ENCODE measurements around the gene SLC26A11.
"Not testable (repeated sequence)": the region's sequence is repeated elsewhere in the genome, so short reads cannot be mapped to it uniquely, and the experiment has no call there.

The SLC26A11 gene

DNA sequence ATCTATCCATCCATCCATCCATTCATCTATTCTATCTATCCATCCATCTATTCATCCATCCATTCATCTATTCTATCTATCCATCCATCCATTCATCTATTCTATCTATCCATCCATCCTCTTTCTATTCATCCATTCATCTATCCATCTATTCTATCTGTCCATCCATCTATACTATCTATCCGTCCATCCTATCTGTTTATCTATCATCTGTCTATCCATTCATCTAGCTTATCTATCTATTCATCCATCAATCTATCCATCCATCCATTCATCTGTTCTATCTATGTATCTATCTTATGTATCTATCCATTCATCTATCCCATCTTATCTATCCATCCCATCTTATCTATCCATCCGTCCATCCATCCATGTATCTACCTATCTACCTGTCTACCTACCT lies 49.2 kb downstream of the SLC26A11 start:
- CTCF ChIA-PET = interaction anchor here (0.5 kb wide), 1 partner anchor 490 kb away, joined by 4 read pairs; no protein-coding TSS in a partner anchor
- no peak for TF ChIP-seq CTCF (conservative IDR thresholded peaks at IDR 0.05; ENCODE audit: low read depth)
- POLR2A ChIA-PET (ENCODE audit: low non-redundant PET) = no interaction called here

GRCh38 chr17:80270104-80270503 lies 49.9 kb downstream of the SLC26A11 start:
- peak overlapping the region; percentile 23; the same call in 1 of the 2 replicates for H3K27ac ChIP-seq
- CTCF ChIA-PET = interaction anchor here (0.5 kb wide), 1 partner anchor 489 kb away, joined by 4 read pairs; no protein-coding TSS in a partner anchor
- DNase-seq (ENCODE audit: low spot score) = no peak
- POLR2A ChIA-PET (ENCODE audit: low non-redundant PET) = no interaction called here
- TF ChIP-seq CTCF (conservative IDR thresholded peaks at IDR 0.05; ENCODE audit: low read depth) = no peak

More for the DNA sequence above, 49.2 kb downstream of the SLC26A11 start:
- no peak overlapping the region for H3K27ac ChIP-seq
- DNase-seq (ENCODE audit: low spot score) = no peak

- POLR2A ChIA-PET (ENCODE audit: low non-redundant PET) = no interaction called here
- peak overlapping the region; percentile 23 for H3K27ac ChIP-seq
- CTCF ChIA-PET = no interaction called here
- peak; percentile 81 for DNase-seq (ENCODE audit: low spot score)
- no peak for TF ChIP-seq CTCF (conservative IDR thresholded peaks at IDR 0.05; ENCODE audit: low read depth)
These were observed 50.6 kb downstream of the SLC26A11 start for GRCh38 chr17:80270836-80271235.

DNA sequence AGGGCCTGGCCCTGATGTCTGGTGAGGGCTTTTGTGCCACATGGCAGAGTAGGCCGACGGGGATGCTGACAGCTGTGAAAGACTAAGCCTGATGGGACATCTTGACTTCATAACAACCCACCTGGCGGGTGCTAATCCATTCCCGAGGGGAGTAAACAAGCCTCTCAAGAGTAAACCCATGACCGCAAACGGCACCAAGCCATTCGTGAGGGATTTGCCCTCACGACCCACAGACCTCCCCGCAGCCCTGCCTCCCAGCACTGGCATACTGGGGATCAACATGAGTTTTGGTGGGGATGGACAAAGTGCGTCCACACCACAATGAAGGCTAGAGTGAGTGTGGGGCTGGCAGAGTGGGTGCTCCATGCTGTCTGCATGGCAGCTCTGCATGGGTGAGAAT lies 52.1 kb downstream of the SLC26A11 start:
- peak overlapping the region; percentile 23 for H3K27ac ChIP-seq
- no peak for TF ChIP-seq CTCF (conservative IDR thresholded peaks at IDR 0.05; ENCODE audit: low read depth)
- DNase-seq (ENCODE audit: low spot score) = no peak
- POLR2A ChIA-PET (ENCODE audit: low non-redundant PET) = no interaction called here
- CTCF ChIA-PET = interaction anchor here (0.6 kb wide), 1 partner anchor 416 kb away, joined by 3 read pairs; no protein-coding TSS in a partner anchor

- ChIA-PET POLR2A (ENCODE audit: low non-redundant PET) (no interaction called here), CTCF (no interaction called here)
- peak overlapping the region; percentile 31 for H3K27ac ChIP-seq
These were observed 54.1 kb downstream of the SLC26A11 start for GRCh38 chr17:80274331-80274730.

DNA sequence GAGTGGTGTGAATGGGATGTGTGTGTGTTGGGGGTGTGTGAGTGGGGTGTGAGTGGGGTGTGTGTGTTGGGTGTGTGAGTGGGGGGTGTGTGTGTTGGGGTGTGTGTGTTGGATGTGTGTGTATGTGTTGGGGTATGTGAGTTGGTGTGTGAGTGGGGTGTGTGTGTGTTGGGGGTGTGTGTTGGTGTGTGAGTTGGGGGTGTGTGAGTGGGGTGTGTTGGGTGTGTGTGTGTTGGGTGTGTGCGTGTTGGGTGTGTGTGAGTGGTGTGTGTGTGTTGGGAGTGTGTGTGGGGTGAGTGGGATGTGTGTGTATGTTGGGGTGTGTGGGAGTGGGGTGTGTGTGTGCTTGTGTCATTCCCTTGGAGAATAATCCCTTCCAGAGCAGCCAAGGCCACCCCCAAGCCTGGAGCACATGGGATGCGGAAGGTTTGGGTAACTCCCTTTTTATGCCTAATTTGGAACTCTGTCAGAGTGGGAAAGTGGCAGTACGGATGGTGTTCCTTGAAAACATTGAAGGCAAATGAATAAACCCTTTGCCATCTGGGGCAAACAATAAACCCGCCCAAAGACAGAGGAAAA lies 54.7 kb downstream of the SLC26A11 start:
- DNase-seq (ENCODE audit: low spot score) = no peak
- POLR2A ChIA-PET (ENCODE audit: low non-redundant PET) = no interaction called here

More at GRCh38 chr17:80274331-80274730, 54.1 kb downstream of the SLC26A11 start:
- DNase-seq (ENCODE audit: low spot score) = no peak
- TF ChIP-seq CTCF (conservative IDR thresholded peaks at IDR 0.05; ENCODE audit: low read depth) = no peak

DNA sequence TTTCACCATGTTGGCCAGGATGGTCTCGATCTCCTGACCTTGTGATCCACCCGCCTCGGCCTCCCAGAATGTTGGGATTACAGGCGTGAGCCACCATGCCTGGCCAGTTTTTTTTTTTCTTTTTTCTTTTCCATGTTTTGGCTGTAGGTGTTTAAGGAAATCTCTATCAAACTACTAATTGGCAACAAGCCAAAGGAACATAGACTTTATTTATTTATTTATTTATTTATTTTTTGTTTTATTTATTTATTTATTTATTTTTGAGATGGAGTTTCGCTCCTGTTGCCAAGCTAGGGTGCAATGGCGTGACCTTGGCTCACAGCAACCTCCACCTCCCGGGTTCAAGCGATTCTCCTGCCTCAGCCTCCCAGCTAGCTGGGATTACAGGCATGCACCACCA lies 55.6 kb downstream of the SLC26A11 start:
- DNase-seq (ENCODE audit: low spot score); POLR2A ChIA-PET (ENCODE audit: low non-redundant PET); CTCF ChIA-PET: not testable (repeated sequence)
- peak overlapping the region; percentile 52 for H3K27ac ChIP-seq

More for the DNA sequence above, 54.7 kb downstream of the SLC26A11 start:
- peak overlapping the region; percentile 52 for H3K27ac ChIP-seq
- CTCF ChIA-PET = no interaction called here
- TF ChIP-seq CTCF (conservative IDR thresholded peaks at IDR 0.05; ENCODE audit: low read depth) = no peak

Measured in RWPE1 (cell line).